Colonic mucosa (tissue), 4 donors: ENCODE data around the gene UCK1. TPM values are rescaled to one million over a fixed set of nuclear protein-coding genes. Genes with fewer than 3 reads are reported as not detected.

Source experiments
- DNase-seq: peaks from one replicate; pipeline ENCODE4 v3.0.0-alpha.2; 2020
- H3K27ac ChIP-seq: fragments of 200-600 bp; one replicate; pipeline ENCODE4 v1.8.0; 2021
- H3K27me3 ChIP-seq: fragments of 200-600 bp; one replicate; pipeline ENCODE4 v1.8.0; 2021
- H3K36me3 ChIP-seq: fragments of 200-600 bp; one replicate; pipeline ENCODE4 v1.8.0; 2021
- H3K4me1 ChIP-seq: fragments of 200-600 bp; one replicate; pipeline ENCODE4 v1.8.0; 2021; ENCODE audit warnings: mild to moderate bottlenecking
- H3K4me3 ChIP-seq: fragments of 200-600 bp; one replicate; pipeline ENCODE4 v1.8.0; 2021
- H3K9ac ChIP-seq, 2 donors: one replicate each; pipeline ENCODE4 v1.7.0; 2013; ENCODE audit warnings: control low read depth in 2 of 2, low read depth in 2 of 2, low read length in 2 of 2
- H3K9me3 ChIP-seq: fragments of 200-600 bp; one replicate; pipeline ENCODE4 v1.8.0; 2021
- intact Hi-C: fragments of 100-400 bp; cut with DNase I; formaldehyde crosslinking; loops from one replicate; pipeline ENCODE4 v1.14.1; 2022
- total RNA-seq, 2 donors: library from RNA; stranded (reverse); fragmentation: NEBNext Ultra II Directional in 1 of 2; extraction: Animal tissue kit (Norgen Biotek cat#: 25700) in 1 of 2; gene quantifications; one replicate each; pipeline ENCODE4 v1.2.1, GENCODE V29; 2021
- TF ChIP-seq, protein P1 (sequence below): fragments of 200-600 bp; IDR thresholded peaks from one replicate; pipeline ENCODE4 v1.8.0; 2022; ENCODE audit warnings: antibody characterized with exemption, mild to moderate bottlenecking
- donor health status: healthy.
- donor health status: DM: no; HTN: no; CAD: no.
- donor health status: DM: no; HTN: no; CAD: no.

UCK1 gene
- total RNA-seq, 2 donors from 2014 or later, result 20.2 to 29.3 TPM

DNA sequence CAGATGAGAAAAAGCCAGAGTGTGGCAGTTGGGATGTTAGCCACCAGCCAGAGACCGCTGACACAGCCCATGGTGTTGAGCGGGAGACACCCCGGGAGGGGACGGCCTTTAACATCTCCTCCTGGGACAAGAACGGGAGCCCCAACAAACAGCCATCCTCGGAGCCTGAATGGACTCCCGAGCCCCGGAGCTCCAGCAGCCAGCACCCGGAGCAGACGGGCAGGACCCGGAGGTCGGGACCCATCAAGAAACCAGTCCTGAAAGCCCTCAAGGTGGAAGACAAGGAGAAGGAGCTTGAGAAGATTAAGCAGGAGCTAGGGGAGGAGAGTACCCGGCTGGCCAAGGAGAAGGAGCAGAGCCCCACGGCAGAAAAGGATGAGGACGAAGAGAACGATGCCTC, 56.4 kb downstream of the UCK1 start:
- Histone ChIP-seq H3K36me3 (peaks cover 53% of the 10 kb centered on the region), H3K4me3 (no peak overlapping the region), H3K27me3 (no peaks in the 10 kb centered on the region), H3K9me3 (no peaks in the 10 kb centered on the region), H3K9ac (no peak overlapping the region), H3K4me1 (no peaks in the 10 kb centered on the region), H3K27ac (no peak overlapping the region)
- no peak for DNase-seq
- TF ChIP-seq, protein P1, sequence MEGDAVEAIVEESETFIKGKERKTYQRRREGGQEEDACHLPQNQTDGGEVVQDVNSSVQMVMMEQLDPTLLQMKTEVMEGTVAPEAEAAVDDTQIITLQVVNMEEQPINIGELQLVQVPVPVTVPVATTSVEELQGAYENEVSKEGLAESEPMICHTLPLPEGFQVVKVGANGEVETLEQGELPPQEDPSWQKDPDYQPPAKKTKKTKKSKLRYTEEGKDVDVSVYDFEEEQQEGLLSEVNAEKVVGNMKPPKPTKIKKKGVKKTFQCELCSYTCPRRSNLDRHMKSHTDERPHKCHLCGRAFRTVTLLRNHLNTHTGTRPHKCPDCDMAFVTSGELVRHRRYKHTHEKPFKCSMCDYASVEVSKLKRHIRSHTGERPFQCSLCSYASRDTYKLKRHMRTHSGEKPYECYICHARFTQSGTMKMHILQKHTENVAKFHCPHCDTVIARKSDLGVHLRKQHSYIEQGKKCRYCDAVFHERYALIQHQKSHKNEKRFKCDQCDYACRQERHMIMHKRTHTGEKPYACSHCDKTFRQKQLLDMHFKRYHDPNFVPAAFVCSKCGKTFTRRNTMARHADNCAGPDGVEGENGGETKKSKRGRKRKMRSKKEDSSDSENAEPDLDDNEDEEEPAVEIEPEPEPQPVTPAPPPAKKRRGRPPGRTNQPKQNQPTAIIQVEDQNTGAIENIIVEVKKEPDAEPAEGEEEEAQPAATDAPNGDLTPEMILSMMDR, result no peak
- intact Hi-C loops, result no loop called here

DNA sequence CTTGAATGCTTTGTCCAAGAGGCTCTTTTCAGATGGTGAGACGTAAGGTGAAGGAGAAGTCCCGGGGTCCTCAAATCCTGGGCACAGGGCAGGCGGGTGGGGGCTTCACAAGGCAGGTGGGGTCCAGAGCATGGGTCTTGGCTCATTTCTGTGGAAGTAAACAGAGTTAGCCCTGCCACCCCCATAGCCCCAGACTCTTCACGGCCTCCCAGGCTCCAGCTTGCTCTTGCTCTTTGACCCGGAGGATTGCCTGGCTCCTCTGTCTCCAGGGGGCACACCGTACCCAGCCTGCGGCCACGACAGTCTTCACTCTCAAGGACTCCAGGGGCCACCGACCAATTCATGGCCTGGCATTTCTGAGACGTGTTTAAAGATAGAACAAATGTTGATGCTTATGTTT, 57.2 kb downstream of the UCK1 start:
- Histone ChIP-seq H3K9ac (no peak overlapping the region), H3K4me3 (no peak overlapping the region), H3K36me3 (peaks cover 56% of the 10 kb centered on the region), H3K4me1 (no peaks in the 10 kb centered on the region), H3K27me3 (no peaks in the 10 kb centered on the region), H3K27ac (no peak overlapping the region), H3K9me3 (no peaks in the 10 kb centered on the region)
- TF ChIP-seq, protein P1, result no peak
- intact Hi-C loops, result no loop called here
- DNase-seq, result no peak

Other genes starting within 250 kb of the UCK1 start
- gene PLPP7, start 241.5 kb downstream of the UCK1 start, total RNA-seq, result 1 to 10 TPM in 1 of 2 donors, under 1 TPM in 1; 0.40 to 1.1 TPM
- 100 to 1,000 TPM; 127 to 131 TPM for gene PRRC2B, start 137.2 kb downstream of the UCK1 start, total RNA-seq
- gene POMT1, start 28.3 kb downstream of the UCK1 start, total RNA-seq, result 10 to 100 TPM; 24.0 to 28.8 TPM
- 1 to 10 TPM; 2.0 to 4.5 TPM for gene PRRT1B, start 14.3 kb upstream of the UCK1 start, total RNA-seq
- 10 to 100 TPM; 47.2 to 58.6 TPM for gene RAPGEF1, start 208.8 kb upstream of the UCK1 start, total RNA-seq